K562 (cell line): ENCODE results near the gene RCSD1. TPM values are rescaled to one million over a fixed set of nuclear protein-coding genes. Genes with fewer than 3 reads are reported as not detected.
A peak's percentile ranks its signal among the peaks of the same experiment; 100 is the strongest.

ENCODE experiments used
- ARID2 ChIP-seq: fragments of 450-650 bp; IDR thresholded peaks from 2 replicates; pipeline ENCODE4 v1.6.1; 2017; ENCODE audit warnings: antibody characterized with exemption, mild to moderate bottlenecking
- BRD4 ChIP-seq: fragments of 200-600 bp; sonication (generic); IDR thresholded peaks from 2 replicates; pipeline ENCODE4 v1.6.1; 2017; ENCODE audit warnings: inconsistent platforms
- CREBBP ChIP-seq: IDR thresholded peaks from one replicate; pipeline ENCODE4 v1.6.1; 2012; ENCODE audit warnings: low read depth, mild to moderate bottlenecking, control low read depth, inconsistent platforms, low read length
- ELF1 ChIP-seq: fragments of 200-800 bp; sonication (Bioruptor generic); IDR thresholded peaks from 2 replicates; pipeline ENCODE4 v1.6.1; 2016; ENCODE audit warnings: missing genetic modification characterization, missing compliant biosample characterization
- HNRNPH1 ChIP-seq: fragments of 200-400 bp; formaldehyde crosslinking; optimal IDR thresholded peaks from 2 replicates; pipeline ENCODE3; 2017; ENCODE audit warnings: low read depth, mild to moderate bottlenecking, low read length, moderate library complexity
- NFRKB ChIP-seq: fragments of 450-650 bp; IDR thresholded peaks from 2 replicates; pipeline ENCODE4 v1.6.1; 2016; ENCODE audit warnings: low read depth
- PHF20 ChIP-seq: fragments of 450-650 bp; IDR thresholded peaks from 2 replicates; pipeline ENCODE4 v1.6.1; 2018; ENCODE audit not compliant: partially characterized antibody
- POLR3G ChIP-seq: IDR thresholded peaks from 2 replicates; pipeline ENCODE4 v1.6.1; 2011; ENCODE audit not compliant: insufficient read length, insufficient replicate concordance; ENCODE audit errors: extremely low read depth
- SLC30A9 ChIP-seq: fragments of 250-450 bp; sonication (Bioruptor Pico); IDR thresholded peaks from 2 replicates; pipeline ENCODE4 v1.8.0; 2022; ENCODE audit warnings: mild to moderate bottlenecking, moderate library complexity
- SMARCA5 ChIP-seq: fragments of 450-650 bp; IDR thresholded peaks from 2 replicates; pipeline ENCODE4 v1.6.1; 2016
- SRSF7 ChIP-seq: fragments of 200-400 bp; formaldehyde crosslinking; optimal IDR thresholded peaks from 2 replicates; pipeline ENCODE3; 2017; ENCODE audit warnings: mild to moderate bottlenecking, low read depth, low read length
- STAG1 ChIP-seq: sonication (generic); formaldehyde crosslinking; IDR thresholded peaks from 2 replicates; pipeline ENCODE4 v1.5.0; 2020; ENCODE audit warnings: missing genetic modification reagents, borderline replicate concordance
- ZKSCAN1 ChIP-seq: fragments of 150-350 bp; IDR thresholded peaks from 2 replicates; pipeline ENCODE4 v1.6.1; 2016; ENCODE audit warnings: low read depth, low read length
- ZNF707 ChIP-seq: fragments of 250-450 bp; sonication (Bioruptor Pico); conservative IDR thresholded peaks from 2 replicates; pipeline ENCODE4 v1.8.0; 2022; ENCODE audit warnings: inconsistent platforms, mild to moderate bottlenecking, moderate library complexity
- polyA plus RNA-seq, 8 experiments: library from polyadenylated mRNA; depleted of rRNA in 4 of 8; stranded (reverse) in 5 of 8; unstranded in 3 of 8; fragments of >200 nt; fragmentation: Nextera tagmentation in 2 of 8; fragmentation: Illumina TruSeq in 1 of 8; extraction: Ambion mirVana in 2 of 8; extraction: Trizol in 1 of 8; gene quantifications; 2 replicates each; pipeline versions ENCODE4 v1.2.1 to v1.2.3, GENCODE V29; 2011 to 2014; ENCODE audit warnings: inconsistent platforms in 1 of 8, missing spikeins in 1 of 8
- total RNA-seq, 7 experiments: library from RNA; depleted of rRNA in 6 of 7; stranded (reverse); fragments of >200 nt in 6 of 7; fragmentation: Illumina TruSeq in 2 of 7; extraction: Trizol in 2 of 7; gene quantifications; 2 replicates each; pipeline versions ENCODE4 v1.2.1 to v1.2.3, GENCODE V29; 2011 to 2021; ENCODE audit warnings: low replicate concordance in 1 of 7
- TF ChIP-seq, protein P1 (sequence below): fragments of 250-450 bp; sonication (Bioruptor Pico); IDR thresholded peaks from 2 replicates; pipeline ENCODE4 v1.8.0; 2022; ENCODE audit warnings: moderate library complexity, mild to moderate bottlenecking, inconsistent platforms
- TF ChIP-seq, protein P2 (sequence below): fragments of 250-450 bp; sonication (Bioruptor Pico); IDR thresholded peaks from 2 replicates; pipeline ENCODE4 v1.5.0; 2022; ENCODE audit warnings: mild to moderate bottlenecking
- TF ChIP-seq, protein P3 (sequence below): sonication (generic); formaldehyde crosslinking; IDR thresholded peaks from 2 replicates; pipeline ENCODE4 v1.9.0; 2022; ENCODE audit warnings: mild to moderate bottlenecking, missing genetic modification reagents
- TF ChIP-seq, protein P4 (sequence below): IDR thresholded peaks from 3 replicates; pipeline ENCODE4 v1.6.1; 2011; ENCODE audit warnings: borderline replicate concordance, mild to moderate bottlenecking; ENCODE audit not compliant: insufficient read length, insufficient read depth
- TF ChIP-seq, protein P5 (sequence below): fragments of 250-450 bp; sonication (Bioruptor Pico); IDR thresholded peaks from 2 replicates; pipeline ENCODE4 v1.5.0; 2020; ENCODE audit warnings: mild to moderate bottlenecking
- TF ChIP-seq, protein P6 (sequence below): fragments of 250-450 bp; sonication (Bioruptor Pico); IDR thresholded peaks from 2 replicates; pipeline ENCODE4 v1.5.1; 2021; ENCODE audit warnings: mild to moderate bottlenecking

RCSD1 gene
- total and polyA plus RNA-seq, 9 of the 15 experiments (the other 6 are each of a cell fraction or from before 2014, with no cell fraction given), result 7.8 to 69.8 (median 45.3) TPM

DNA sequence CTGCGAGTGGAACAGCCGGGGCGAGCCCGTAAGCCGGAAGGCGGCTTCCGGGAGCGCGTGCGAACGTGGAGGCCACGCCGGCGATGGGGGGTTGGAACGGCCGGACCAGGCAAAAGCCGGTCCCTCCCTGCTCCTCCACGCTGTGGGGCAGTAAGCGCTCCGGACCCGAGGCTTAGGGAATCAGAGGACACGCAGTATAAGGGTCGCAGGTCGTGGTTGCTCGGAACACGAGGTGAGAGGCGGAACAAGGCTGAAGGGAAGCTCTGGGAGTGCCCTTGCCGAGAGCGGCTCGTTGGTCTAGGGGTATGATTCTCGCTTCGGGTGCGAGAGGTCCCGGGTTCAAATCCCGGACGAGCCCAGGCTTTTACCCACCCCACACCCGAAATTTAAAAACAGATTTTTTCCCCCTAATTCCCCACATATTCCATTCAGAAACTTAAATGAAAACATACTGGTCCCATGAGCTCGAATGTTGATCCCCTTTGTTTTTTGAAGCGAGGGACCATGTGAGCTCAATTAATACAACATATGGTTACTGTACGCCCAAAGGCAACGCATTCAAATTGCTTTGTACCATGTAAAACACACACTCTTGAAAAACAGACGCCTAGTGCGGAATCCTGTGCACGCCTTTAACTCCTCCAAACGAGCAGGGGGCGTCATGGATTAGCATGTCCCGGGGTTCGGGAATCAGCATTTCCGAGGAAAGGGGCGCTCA lies 84.6 kb downstream of the RCSD1 start (continued):
- TF ChIP-seq, protein P1, sequence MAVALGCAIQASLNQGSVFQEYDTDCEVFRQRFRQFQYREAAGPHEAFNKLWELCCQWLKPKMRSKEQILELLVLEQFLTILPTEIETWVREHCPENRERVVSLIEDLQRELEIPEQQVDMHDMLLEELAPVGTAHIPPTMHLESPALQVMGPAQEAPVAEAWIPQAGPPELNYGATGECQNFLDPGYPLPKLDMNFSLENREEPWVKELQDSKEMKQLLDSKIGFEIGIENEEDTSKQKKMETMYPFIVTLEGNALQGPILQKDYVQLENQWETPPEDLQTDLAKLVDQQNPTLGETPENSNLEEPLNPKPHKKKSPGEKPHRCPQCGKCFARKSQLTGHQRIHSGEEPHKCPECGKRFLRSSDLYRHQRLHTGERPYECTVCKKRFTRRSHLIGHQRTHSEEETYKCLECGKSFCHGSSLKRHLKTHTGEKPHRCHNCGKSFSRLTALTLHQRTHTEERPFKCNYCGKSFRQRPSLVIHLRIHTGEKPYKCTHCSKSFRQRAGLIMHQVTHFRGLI, result peak; percentile 77
- TF ChIP-seq ELF1 (tag) (peak; percentile 97), ZNF707 (no peak), HNRNPH1 (no peak), CREBBP (no peak), PHF20 (peak; percentile 80), POLR3G (peak; percentile 83), ARID2 (peak; percentile 21; the same call in 1 of the 2 replicates), ZKSCAN1 (peak; percentile 63; the same call in 1 of the 2 replicates), SRSF7 (no peak), BRD4 (peak; percentile 96), NFRKB (peak; percentile 83), SLC30A9 (CRISPR knock-in tag) (no peak), SMARCA5 (no peak), STAG1 (CRISPR knock-in tag) (peak; percentile 32; the same call in 1 of the 2 replicates)
- TF ChIP-seq, protein P2, sequence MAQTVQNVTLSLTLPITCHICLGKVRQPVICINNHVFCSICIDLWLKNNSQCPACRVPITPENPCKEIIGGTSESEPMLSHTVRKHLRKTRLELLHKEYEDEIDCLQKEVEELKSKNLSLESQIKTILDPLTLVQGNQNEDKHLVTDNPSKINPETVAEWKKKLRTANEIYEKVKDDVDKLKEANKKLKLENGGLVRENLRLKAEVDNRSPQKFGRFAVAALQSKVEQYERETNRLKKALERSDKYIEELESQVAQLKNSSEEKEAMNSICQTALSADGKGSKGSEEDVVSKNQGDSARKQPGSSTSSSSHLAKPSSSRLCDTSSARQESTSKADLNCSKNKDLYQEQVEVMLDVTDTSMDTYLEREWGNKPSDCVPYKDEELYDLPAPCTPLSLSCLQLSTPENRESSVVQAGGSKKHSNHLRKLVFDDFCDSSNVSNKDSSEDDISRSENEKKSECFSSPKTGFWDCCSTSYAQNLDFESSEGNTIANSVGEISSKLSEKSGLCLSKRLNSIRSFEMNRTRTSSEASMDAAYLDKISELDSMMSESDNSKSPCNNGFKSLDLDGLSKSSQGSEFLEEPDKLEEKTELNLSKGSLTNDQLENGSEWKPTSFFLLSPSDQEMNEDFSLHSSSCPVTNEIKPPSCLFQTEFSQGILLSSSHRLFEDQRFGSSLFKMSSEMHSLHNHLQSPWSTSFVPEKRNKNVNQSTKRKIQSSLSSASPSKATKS (CRISPR knock-in tag), result 0 out of 2 replicates have a peak, but pooled peaks have one; percentile 29
- TF ChIP-seq, protein P3, sequence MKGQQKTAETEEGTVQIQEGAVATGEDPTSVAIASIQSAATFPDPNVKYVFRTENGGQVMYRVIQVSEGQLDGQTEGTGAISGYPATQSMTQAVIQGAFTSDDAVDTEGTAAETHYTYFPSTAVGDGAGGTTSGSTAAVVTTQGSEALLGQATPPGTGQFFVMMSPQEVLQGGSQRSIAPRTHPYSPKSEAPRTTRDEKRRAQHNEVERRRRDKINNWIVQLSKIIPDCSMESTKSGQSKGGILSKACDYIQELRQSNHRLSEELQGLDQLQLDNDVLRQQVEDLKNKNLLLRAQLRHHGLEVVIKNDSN, result peak; percentile 54
- TF ChIP-seq, protein P4, sequence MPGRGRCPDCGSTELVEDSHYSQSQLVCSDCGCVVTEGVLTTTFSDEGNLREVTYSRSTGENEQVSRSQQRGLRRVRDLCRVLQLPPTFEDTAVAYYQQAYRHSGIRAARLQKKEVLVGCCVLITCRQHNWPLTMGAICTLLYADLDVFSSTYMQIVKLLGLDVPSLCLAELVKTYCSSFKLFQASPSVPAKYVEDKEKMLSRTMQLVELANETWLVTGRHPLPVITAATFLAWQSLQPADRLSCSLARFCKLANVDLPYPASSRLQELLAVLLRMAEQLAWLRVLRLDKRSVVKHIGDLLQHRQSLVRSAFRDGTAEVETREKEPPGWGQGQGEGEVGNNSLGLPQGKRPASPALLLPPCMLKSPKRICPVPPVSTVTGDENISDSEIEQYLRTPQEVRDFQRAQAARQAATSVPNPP, result no peak
- TF ChIP-seq, protein P5, sequence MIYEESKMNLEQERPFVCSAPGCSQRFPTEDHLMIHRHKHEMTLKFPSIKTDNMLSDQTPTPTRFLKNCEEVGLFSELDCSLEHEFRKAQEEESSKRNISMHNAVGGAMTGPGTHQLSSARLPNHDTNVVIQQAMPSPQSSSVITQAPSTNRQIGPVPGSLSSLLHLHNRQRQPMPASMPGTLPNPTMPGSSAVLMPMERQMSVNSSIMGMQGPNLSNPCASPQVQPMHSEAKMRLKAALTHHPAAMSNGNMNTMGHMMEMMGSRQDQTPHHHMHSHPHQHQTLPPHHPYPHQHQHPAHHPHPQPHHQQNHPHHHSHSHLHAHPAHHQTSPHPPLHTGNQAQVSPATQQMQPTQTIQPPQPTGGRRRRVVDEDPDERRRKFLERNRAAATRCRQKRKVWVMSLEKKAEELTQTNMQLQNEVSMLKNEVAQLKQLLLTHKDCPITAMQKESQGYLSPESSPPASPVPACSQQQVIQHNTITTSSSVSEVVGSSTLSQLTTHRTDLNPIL (CRISPR knock-in tag), result no peak
- TF ChIP-seq, protein P6, sequence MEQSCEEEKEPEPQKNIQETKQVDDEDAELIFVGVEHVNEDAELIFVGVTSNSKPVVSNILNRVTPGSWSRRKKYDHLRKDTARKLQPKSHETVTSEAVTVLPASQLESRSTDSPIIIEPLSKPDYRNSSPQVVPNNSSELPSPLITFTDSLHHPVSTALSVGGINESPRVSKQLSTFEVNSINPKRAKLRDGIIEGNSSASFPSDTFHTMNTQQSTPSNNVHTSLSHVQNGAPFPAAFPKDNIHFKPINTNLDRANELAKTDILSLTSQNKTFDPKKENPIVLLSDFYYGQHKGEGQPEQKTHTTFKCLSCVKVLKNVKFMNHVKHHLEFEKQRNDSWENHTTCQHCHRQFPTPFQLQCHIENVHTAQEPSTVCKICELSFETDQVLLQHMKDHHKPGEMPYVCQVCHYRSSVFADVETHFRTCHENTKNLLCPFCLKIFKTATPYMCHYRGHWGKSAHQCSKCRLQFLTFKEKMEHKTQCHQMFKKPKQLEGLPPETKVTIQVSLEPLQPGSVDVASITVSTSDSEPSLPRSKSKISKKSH (CRISPR knock-in tag), result no peak
